ENCODE results near the gene CEMP1. TPM values are rescaled to one million over a fixed set of nuclear protein-coding genes. Genes with fewer than 3 reads are reported as not detected.

CEMP1 gene
- polyA plus RNA-seq, 1 donor, result 2.5 TPM

DNA sequence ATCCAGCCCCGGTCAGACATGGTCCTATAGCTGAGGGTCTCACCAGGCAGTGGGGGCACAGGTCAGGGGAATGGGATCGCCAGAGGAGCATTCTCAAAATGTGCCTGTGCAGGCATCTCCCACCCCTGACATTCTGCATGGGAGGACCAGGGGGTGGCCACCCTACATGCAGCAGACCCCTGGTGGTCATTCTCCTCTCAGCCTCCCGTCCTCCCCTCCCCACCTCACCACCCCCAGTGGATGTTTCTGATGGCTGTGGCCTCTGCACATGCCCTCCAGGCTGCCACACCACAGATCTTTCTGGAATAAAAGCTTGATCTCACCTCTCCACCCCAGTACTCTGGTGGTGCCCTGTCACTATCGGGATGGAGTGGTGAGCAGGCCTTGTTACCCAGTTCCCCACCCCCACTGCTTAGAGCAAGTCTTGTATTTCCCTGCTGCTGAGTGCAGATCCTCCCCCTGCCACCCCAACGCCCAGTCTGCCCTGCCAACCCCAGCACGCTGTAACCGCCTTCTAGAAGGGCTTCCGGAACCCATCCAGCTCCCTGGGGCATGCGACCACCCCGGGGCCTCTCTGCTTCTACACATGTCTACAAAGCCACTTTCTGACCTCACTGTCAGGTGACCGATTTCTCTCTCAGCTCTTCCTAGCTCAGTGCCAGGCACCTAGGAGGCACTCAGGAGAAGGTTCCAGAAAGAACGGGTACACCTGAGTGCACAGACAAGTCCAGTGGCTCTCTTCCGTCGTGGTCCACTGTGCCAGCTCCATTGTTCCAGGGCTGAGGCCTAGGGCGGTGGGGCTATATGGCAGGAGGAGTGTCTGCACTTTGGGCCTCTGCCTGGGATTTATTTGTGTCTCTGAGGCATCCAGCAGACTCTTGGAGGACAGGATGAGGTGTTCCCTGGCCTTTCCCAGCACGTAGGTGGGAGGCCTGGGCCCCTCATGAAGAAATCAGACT, 47.0 kb downstream of the CEMP1 start:
- DNase-seq, result no peak

DNA sequence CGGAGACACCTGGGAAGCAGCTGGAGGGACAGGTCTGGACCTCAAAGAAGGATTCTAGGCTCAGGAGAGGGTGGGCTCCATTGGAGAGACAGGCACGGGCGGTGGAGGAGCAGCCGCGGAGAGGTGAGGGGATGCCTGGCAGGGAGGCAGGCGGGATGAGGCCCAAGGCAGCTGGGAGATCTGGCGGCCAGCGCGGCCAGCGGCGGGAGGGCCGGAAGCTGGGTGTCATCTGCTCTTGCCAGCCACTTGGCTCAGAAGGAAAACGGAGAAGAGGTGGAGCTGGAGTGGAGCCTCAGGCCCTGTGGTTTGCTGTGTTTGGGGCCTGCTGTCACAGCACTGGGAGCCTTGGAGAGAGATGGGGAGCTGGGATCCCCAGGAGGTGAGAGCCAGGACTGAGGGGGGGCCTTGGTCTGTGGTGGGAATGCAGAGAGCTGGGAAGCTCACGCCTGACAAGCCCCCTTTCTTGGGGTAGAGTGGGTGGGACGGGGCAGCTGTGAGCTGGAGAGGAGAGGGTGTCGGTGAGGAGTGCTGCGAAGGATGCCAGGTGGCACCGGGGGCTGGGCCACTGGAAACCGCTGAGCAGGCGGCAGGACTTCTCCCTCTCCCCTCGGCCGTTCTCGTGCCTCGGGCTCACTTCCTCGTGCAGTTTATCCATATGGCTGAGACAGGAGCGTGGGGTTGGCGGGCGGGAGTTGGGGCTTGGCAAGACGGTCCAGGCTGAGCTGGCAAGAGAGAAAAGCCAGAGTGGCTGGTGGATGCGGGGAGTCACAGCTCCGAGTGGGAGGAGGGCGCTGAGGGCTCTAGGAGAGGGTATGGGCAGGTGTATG, 48.3 kb downstream of the CEMP1 start:
- DNase-seq, result peak; percentile 75

DNA sequence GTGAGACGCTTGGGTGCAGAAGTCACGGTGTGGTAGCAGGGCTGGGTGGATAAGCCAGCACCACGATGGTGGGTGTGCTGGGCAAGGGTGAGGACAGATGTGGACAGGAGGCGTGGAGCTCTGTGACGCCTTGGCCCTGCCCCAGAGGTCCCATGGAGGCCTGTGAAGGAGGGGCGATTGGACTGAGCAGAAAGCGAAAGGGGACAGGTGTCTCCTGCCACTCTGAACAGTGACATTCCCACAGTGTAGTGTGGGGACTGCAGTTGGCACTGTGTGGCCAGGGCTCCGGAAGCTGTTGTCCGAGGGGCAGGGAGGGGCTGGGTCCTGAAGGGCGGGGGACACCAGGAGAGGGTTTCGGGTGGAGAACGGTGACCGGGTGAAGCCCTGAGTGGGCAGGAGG, 49.0 kb downstream of the CEMP1 start:
- DNase-seq, result no peak

DNA sequence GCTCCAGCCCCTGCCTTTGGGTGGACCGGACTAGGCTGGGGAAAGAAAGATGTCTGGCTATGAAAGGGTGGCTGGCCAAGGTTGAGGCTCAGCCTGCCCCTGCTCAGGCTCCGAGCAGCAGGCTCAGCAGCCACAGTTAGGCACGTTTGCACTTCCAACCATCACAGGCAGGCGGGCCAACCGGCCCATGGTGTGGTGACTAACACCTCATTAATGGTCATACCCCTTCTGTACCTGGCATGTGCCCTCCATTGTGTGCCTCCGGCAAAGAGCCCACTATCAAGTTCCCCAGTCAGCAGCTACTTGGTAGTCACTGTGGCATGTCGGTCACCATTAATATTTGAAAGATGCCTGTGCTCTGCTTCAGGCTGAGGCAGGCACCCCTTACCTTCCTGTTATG, 49.5 kb downstream of the CEMP1 start:
- DNase-seq, result no peak

DNA sequence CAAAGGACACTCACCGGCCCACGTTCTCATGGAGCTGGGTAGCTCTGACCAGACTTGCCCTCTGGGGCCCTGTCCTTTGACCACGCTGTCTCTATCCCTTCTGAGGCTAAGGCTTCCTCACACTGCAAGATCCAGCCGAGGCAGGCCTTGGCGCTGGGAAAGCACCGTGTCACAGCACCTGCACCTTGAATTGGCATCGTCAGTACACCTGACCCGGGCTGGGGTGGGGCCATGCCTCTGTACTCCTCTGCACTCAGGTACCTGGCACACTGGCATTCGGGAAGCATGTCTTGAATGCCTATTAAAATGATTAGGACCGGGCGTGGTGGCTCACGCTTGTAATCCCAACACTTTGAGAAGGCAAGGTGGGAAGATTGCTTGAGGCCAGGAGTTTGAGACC, 50.3 kb downstream of the CEMP1 start:
- DNase-seq, result no peak

Other genes with a start within 250 kb of the CEMP1 start
- 18.4 TPM for gene ABCA3, start 190.7 kb downstream of the CEMP1 start, polyA plus RNA-seq (ENCODE audit: insufficient read length)
- gene CCNF, start 102.0 kb downstream of the CEMP1 start, polyA plus RNA-seq (ENCODE audit: insufficient read length), result 7.0 TPM
- 5.6 TPM for gene TEDC2, start 71.3 kb downstream of the CEMP1 start, polyA plus RNA-seq (ENCODE audit: insufficient read length)
- 4.4 TPM for gene NTN3, start 60.1 kb downstream of the CEMP1 start, polyA plus RNA-seq (ENCODE audit: insufficient read length)
- gene TBC1D24, start 56.3 kb downstream of the CEMP1 start, polyA plus RNA-seq (ENCODE audit: insufficient read length), result 30.0 TPM
- 129 TPM for gene ATP6V0C, start 17.5 kb downstream of the CEMP1 start, polyA plus RNA-seq (ENCODE audit: insufficient read length)
- gene AMDHD2, start 11.0 kb downstream of the CEMP1 start, polyA plus RNA-seq (ENCODE audit: insufficient read length), result 13.2 TPM
- gene PDPK1, start 6.6 kb upstream of the CEMP1 start, polyA plus RNA-seq (ENCODE audit: insufficient read length), result 33.0 TPM
- gene KCTD5, start 151.1 kb upstream of the CEMP1 start, polyA plus RNA-seq (ENCODE audit: insufficient read length), result 25.1 TPM
- 1.0 TPM for gene PRSS27, start 188.8 kb upstream of the CEMP1 start, polyA plus RNA-seq (ENCODE audit: insufficient read length)
- 553 TPM for gene SRRM2, start 221.2 kb upstream of the CEMP1 start, polyA plus RNA-seq (ENCODE audit: insufficient read length)
- 148 TPM for gene ELOB, start 245.9 kb upstream of the CEMP1 start, polyA plus RNA-seq (ENCODE audit: insufficient read length)

Measured in hindlimb muscle (tissue), 1 donor.